GM19023 (cell line): Measurements from ENCODE around the gene SLC16A1.
"Not testable (repeated sequence)": the region's sequence is repeated elsewhere in the genome, so short reads cannot be mapped to it uniquely, and the experiment has no call there.

Experiments
- ATAC-seq: cut with Tn5 transposase; IDR thresholded peaks from one replicate; pipeline ENCODE4 v1.9.1; 2021; ENCODE audit warnings: mild to moderate bottlenecking, moderate library complexity; ENCODE audit not compliant: unreplicated experiment

SLC16A1 gene

GRCh38 chr1:112887599-112888283 lies 68.3 kb downstream of the SLC16A1 start:
- ATAC-seq = no peak

- not testable (repeated sequence) for ATAC-seq
These were observed 71.0 kb downstream of the SLC16A1 start for GRCh38 chr1:112884996-112885395.

GRCh38 chr1:112882271-112882744 lies 73.7 kb downstream of the SLC16A1 start:
- no peak for ATAC-seq

GRCh38 chr1:112881742-112882127 lies 74.3 kb downstream of the SLC16A1 start:
- ATAC-seq = no peak

GRCh38 chr1:112879834-112880233 lies 76.2 kb downstream of the SLC16A1 start:
- no peak for ATAC-seq

GRCh38 chr1:112878321-112878720 lies 77.7 kb downstream of the SLC16A1 start:
- no peak for ATAC-seq

GRCh38 chr1:112877750-112878149 lies 78.2 kb downstream of the SLC16A1 start:
- no peak for ATAC-seq

- no peak for ATAC-seq
These were observed 79.7 kb downstream of the SLC16A1 start for GRCh38 chr1:112876315-112876714.

GRCh38 chr1:112872551-112872962 lies 83.4 kb downstream of the SLC16A1 start:
- no peak for ATAC-seq

- ATAC-seq = no peak
These were observed 84.9 kb downstream of the SLC16A1 start for GRCh38 chr1:112870887-112871646.

GRCh38 chr1:112869895-112870294 lies 86.1 kb downstream of the SLC16A1 start:
- ATAC-seq = no peak

GRCh38 chr1:112868191-112868590 lies 87.8 kb downstream of the SLC16A1 start:
- no peak for ATAC-seq

GRCh38 chr1:112866981-112867380 lies 89.0 kb downstream of the SLC16A1 start:
- no peak for ATAC-seq

- ATAC-seq = no peak
These were observed 89.8 kb downstream of the SLC16A1 start for GRCh38 chr1:112866151-112866550.

- no peak for ATAC-seq
These were observed 93.1 kb downstream of the SLC16A1 start for GRCh38 chr1:112862753-112863426.
